ENCODE data around the gene FGD3. TPM values are rescaled to one million over a fixed set of nuclear protein-coding genes. Genes with fewer than 3 reads are reported as not detected.
"Not testable (repeated sequence)": the region's sequence is repeated elsewhere in the genome, so short reads cannot be mapped to it uniquely, and the experiment has no call there.

FGD3 gene
- 4.2 TPM for total RNA-seq

- peaks cover 15 to 21% (median 17%) of the 10 kb centered on the region in 3 donors for H3K27me3 ChIP-seq (ENCODE audit: control insufficient read depth in 3 of 3, insufficient read depth in 3 of 3, low read length in 3 of 3)
Observed at GRCh38 chr9:92947268-92948037, at the start of gene FGD3. TSS of gene FGD3 (plus strand) at chr9:92947523. CDS start at chr9:92976257, 28,734 bp downstream.

DNA sequence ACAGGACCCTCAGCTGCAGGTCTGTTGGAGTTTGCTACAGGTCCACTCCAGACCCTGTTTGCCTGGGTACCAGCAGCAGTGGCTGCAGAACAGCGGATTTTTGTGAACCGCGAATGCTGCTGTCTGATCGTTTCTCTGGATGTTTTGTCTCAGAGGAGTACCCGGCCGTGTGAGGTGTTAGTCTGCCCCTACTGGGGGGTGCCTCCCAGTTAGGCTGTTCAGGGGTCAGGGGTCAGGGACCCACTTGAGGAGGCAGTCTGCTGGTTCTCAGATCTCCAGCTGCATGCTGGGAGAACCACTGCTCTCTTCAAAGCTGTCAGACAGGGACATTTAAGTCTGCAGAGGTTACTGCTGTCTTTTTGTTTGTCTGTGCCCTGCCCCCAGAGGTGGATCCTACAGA, 42.2 kb upstream of the FGD3 start:
- not testable (repeated sequence) for H3K36me3 ChIP-seq (ENCODE audit: control insufficient read depth in 3 of 3, insufficient read depth in 3 of 3, low read length in 3 of 3); H3K27ac ChIP-seq (ENCODE audit: low read depth, low read length); H3K9ac ChIP-seq (ENCODE audit: low read depth in 1 of 3, low read length in 3 of 3); H3K27me3 ChIP-seq (ENCODE audit: control insufficient read depth in 3 of 3, insufficient read depth in 3 of 3, low read length in 3 of 3); H3K4me1 ChIP-seq (ENCODE audit: control insufficient read depth in 3 of 3, insufficient read depth in 3 of 3, low read length in 3 of 3); H3K9me3 ChIP-seq (ENCODE audit: control insufficient read depth in 3 of 3, low read length in 3 of 3); H3K4me3 ChIP-seq (ENCODE audit: low read length in 3 of 3)

More at GRCh38 chr9:92947268-92948037, at the start of gene FGD3:
- no peaks in the 10 kb centered on the region for H3K9me3 ChIP-seq (ENCODE audit: control insufficient read depth in 3 of 3, low read length in 3 of 3)
- H3K4me1 ChIP-seq (ENCODE audit: control insufficient read depth in 3 of 3, insufficient read depth in 3 of 3, low read length in 3 of 3), result peaks cover 11 to 25% (median 15%) of the 10 kb centered on the region in 3 donors
- H3K36me3 ChIP-seq (ENCODE audit: control insufficient read depth in 3 of 3, insufficient read depth in 3 of 3, low read length in 3 of 3), result no peaks in the 10 kb centered on the region
- peak within 1 kb of the TSS; percentile 64 to 76 (median 74) for H3K9ac ChIP-seq (ENCODE audit: low read depth in 1 of 3, low read length in 3 of 3)
- H3K27ac ChIP-seq (ENCODE audit: low read depth, low read length), result no peak within 1 kb of the TSS
- H3K4me3 ChIP-seq (ENCODE audit: low read length in 3 of 3), result peak within 1 kb of the TSS; percentile 66 to 68 (median 66)

GRCh38 chr9:92911511-92912475, 35.5 kb upstream of the FGD3 start:
- Histone ChIP-seq H3K27me3 (ENCODE audit: control insufficient read depth in 3 of 3, insufficient read depth in 3 of 3, low read length in 3 of 3) (peaks cover 0 to 13% (median 9%) of the 10 kb centered on the region in 3 donors), H3K4me3 (ENCODE audit: low read length in 3 of 3) (no peak overlapping the region), H3K9ac (ENCODE audit: low read depth in 1 of 3, low read length in 3 of 3) (no peak overlapping the region), H3K27ac (ENCODE audit: low read depth, low read length) (no peak overlapping the region), H3K36me3 (ENCODE audit: control insufficient read depth in 3 of 3, insufficient read depth in 3 of 3, low read length in 3 of 3) (no peaks in the 10 kb centered on the region), H3K9me3 (ENCODE audit: control insufficient read depth in 3 of 3, low read length in 3 of 3) (no peaks in the 10 kb centered on the region), H3K4me1 (ENCODE audit: control insufficient read depth in 3 of 3, insufficient read depth in 3 of 3, low read length in 3 of 3) (peaks cover 0 to 2% (median 0%) of the 10 kb centered on the region in 3 donors)

DNA sequence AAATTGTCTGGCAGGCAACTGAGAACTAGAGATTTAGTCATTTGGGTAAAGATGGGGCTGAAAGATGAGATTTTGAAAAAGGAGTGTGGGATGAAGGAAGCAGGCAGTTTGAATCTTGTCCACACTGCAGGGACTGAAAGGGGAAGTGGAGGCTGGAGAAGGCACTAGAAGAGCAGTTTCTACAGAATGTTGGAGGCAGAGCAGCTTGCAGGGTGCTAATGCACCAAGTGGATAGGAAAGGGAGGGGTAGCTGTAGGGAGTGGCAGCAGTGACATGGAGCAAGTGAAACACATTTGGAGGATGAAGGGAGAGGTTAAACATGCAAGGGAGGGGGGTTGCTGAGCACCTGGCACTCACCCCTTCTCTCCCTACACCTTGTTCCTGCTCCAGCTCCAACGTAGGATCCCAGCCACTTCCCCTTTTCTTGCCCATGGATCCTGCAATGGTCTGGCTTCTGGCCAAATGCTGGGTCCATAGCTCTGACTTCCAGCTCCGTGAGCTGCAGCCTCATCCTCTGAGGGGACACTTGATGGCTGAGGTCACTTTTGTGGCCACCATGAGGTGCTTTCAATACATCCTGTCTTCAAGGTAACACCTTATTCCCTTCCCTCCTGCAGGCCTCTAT, 30.0 kb upstream of the FGD3 start:
- no peaks in the 10 kb centered on the region for H3K36me3 ChIP-seq (ENCODE audit: control insufficient read depth in 3 of 3, insufficient read depth in 3 of 3, low read length in 3 of 3)
- H3K27ac ChIP-seq (ENCODE audit: low read depth, low read length), result no peak overlapping the region
- H3K4me3 ChIP-seq (ENCODE audit: low read length in 3 of 3), result no peak overlapping the region
- H3K27me3 ChIP-seq (ENCODE audit: control insufficient read depth in 3 of 3, insufficient read depth in 3 of 3, low read length in 3 of 3), result peaks cover 0 to 11% (median 9%) of the 10 kb centered on the region in 3 donors
- H3K9me3 ChIP-seq (ENCODE audit: control insufficient read depth in 3 of 3, low read length in 3 of 3), result no peaks in the 10 kb centered on the region
- no peaks in the 10 kb centered on the region for H3K4me1 ChIP-seq (ENCODE audit: control insufficient read depth in 3 of 3, insufficient read depth in 3 of 3, low read length in 3 of 3)
- H3K9ac ChIP-seq (ENCODE audit: low read depth in 1 of 3, low read length in 3 of 3), result no peak overlapping the region

DNA sequence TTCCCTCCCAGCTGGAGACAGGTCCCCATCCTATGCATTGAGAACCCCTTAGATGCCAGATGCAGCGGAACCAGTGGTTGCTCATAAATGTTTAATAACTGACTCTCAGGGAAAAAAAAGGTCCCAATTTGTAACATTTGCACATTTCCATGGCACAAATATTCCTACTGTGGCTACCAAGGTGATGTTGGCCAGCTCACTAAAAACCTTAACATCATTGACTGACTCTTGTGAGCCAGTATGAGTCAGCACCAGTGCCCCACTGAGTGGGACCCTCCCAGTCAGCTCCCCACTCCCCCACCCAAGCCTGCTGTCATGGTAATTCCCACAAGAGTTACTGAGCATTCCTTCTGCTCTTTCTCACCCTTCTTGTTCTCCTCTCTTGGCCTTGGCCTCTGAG, 26.9 kb upstream of the FGD3 start:
- no peaks in the 10 kb centered on the region for H3K4me1 ChIP-seq (ENCODE audit: control insufficient read depth in 3 of 3, insufficient read depth in 3 of 3, low read length in 3 of 3)
- no peaks in the 10 kb centered on the region for H3K36me3 ChIP-seq (ENCODE audit: control insufficient read depth in 3 of 3, insufficient read depth in 3 of 3, low read length in 3 of 3)
- no peak overlapping the region for H3K27ac ChIP-seq (ENCODE audit: low read depth, low read length)
- H3K9me3 ChIP-seq (ENCODE audit: control insufficient read depth in 3 of 3, low read length in 3 of 3), result no peaks in the 10 kb centered on the region
- H3K9ac ChIP-seq (ENCODE audit: low read depth in 1 of 3, low read length in 3 of 3), result no peak overlapping the region
- no peak overlapping the region for H3K4me3 ChIP-seq (ENCODE audit: low read length in 3 of 3)
- no peaks in the 10 kb centered on the region for H3K27me3 ChIP-seq (ENCODE audit: control insufficient read depth in 3 of 3, insufficient read depth in 3 of 3, low read length in 3 of 3)

- Histone ChIP-seq H3K4me3 (ENCODE audit: low read length in 3 of 3) (no peak overlapping the region), H3K36me3 (ENCODE audit: control insufficient read depth in 3 of 3, insufficient read depth in 3 of 3, low read length in 3 of 3) (no peaks in the 10 kb centered on the region), H3K9me3 (ENCODE audit: control insufficient read depth in 3 of 3, low read length in 3 of 3) (no peaks in the 10 kb centered on the region), H3K27me3 (ENCODE audit: control insufficient read depth in 3 of 3, insufficient read depth in 3 of 3, low read length in 3 of 3) (peaks cover 0 to 3% (median 0%) of the 10 kb centered on the region in 3 donors), H3K4me1 (ENCODE audit: control insufficient read depth in 3 of 3, insufficient read depth in 3 of 3, low read length in 3 of 3) (no peaks in the 10 kb centered on the region), H3K27ac (ENCODE audit: low read depth, low read length) (no peak overlapping the region), H3K9ac (ENCODE audit: low read depth in 1 of 3, low read length in 3 of 3) (no peak overlapping the region)
Observed at GRCh38 chr9:92931606-92932005, 15.7 kb upstream of the FGD3 start.

- H3K4me1 ChIP-seq (ENCODE audit: control insufficient read depth in 3 of 3, insufficient read depth in 3 of 3, low read length in 3 of 3), result no peaks in the 10 kb centered on the region
- no peak overlapping the region for H3K9ac ChIP-seq (ENCODE audit: low read depth in 1 of 3, low read length in 3 of 3)
- H3K27me3 ChIP-seq (ENCODE audit: control insufficient read depth in 3 of 3, insufficient read depth in 3 of 3, low read length in 3 of 3), result peaks cover 0 to 3% (median 0%) of the 10 kb centered on the region in 3 donors
- H3K27ac ChIP-seq (ENCODE audit: low read depth, low read length), result no peak overlapping the region
- no peaks in the 10 kb centered on the region for H3K9me3 ChIP-seq (ENCODE audit: control insufficient read depth in 3 of 3, low read length in 3 of 3)
- H3K36me3 ChIP-seq (ENCODE audit: control insufficient read depth in 3 of 3, insufficient read depth in 3 of 3, low read length in 3 of 3), result no peaks in the 10 kb centered on the region
- no peak overlapping the region for H3K4me3 ChIP-seq (ENCODE audit: low read length in 3 of 3)
Observed at GRCh38 chr9:92934321-92934720, 13.0 kb upstream of the FGD3 start.

GRCh38 chr9:92938025-92938424, 9.3 kb upstream of the FGD3 start:
- Histone ChIP-seq H3K9ac (ENCODE audit: low read depth in 1 of 3, low read length in 3 of 3) (no peak overlapping the region), H3K4me3 (ENCODE audit: low read length in 3 of 3) (no peak overlapping the region), H3K36me3 (ENCODE audit: control insufficient read depth in 3 of 3, insufficient read depth in 3 of 3, low read length in 3 of 3) (no peaks in the 10 kb centered on the region), H3K4me1 (ENCODE audit: control insufficient read depth in 3 of 3, insufficient read depth in 3 of 3, low read length in 3 of 3) (peaks cover 3 to 11% (median 4%) of the 10 kb centered on the region in 3 donors), H3K9me3 (ENCODE audit: control insufficient read depth in 3 of 3, low read length in 3 of 3) (no peaks in the 10 kb centered on the region), H3K27me3 (ENCODE audit: control insufficient read depth in 3 of 3, insufficient read depth in 3 of 3, low read length in 3 of 3) (no peaks in the 10 kb centered on the region), H3K27ac (ENCODE audit: low read depth, low read length) (no peak overlapping the region)

DNA sequence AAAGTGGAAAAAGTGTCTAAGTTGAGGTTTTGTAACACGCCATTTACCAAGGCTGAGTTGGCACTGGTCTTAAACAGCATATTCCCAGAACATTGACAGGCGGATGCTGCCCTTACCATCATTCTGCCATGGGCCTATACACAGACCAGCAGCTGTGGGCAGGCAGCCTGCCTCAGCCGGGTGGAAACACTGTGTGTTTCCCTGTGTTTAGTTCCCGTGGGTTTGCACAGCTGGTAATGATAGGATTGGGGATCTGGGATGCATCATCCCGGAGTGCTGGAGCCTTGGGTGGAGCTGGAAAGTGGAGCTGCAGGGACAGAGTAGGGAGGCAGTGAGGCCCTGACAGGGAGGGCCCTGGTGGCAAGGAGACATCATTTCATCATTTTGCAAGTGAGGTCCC, 5.5 kb upstream of the FGD3 start:
- Histone ChIP-seq H3K4me1 (ENCODE audit: control insufficient read depth in 3 of 3, insufficient read depth in 3 of 3, low read length in 3 of 3) (peaks cover 8 to 18% (median 9%) of the 10 kb centered on the region in 3 donors), H3K4me3 (ENCODE audit: low read length in 3 of 3) (no peak overlapping the region), H3K9ac (ENCODE audit: low read depth in 1 of 3, low read length in 3 of 3) (no peak overlapping the region), H3K9me3 (ENCODE audit: control insufficient read depth in 3 of 3, low read length in 3 of 3) (no peaks in the 10 kb centered on the region), H3K36me3 (ENCODE audit: control insufficient read depth in 3 of 3, insufficient read depth in 3 of 3, low read length in 3 of 3) (no peaks in the 10 kb centered on the region), H3K27ac (ENCODE audit: low read depth, low read length) (no peak overlapping the region), H3K27me3 (ENCODE audit: control insufficient read depth in 3 of 3, insufficient read depth in 3 of 3, low read length in 3 of 3) (peaks cover 0 to 3% (median 2%) of the 10 kb centered on the region in 3 donors)
